Measurements from ENCODE around the gene YES1. TPM values are rescaled to one million over a fixed set of nuclear protein-coding genes. Genes with fewer than 3 reads are reported as not detected.

YES1 gene
- total and polyA plus RNA-seq, 2 of the 8 experiments (the other 6 are each of a cell fraction or from before 2014, with no cell fraction given): 14.8 to 94.3 TPM

GRCh38 chr18:777021-777420 is 35.0 kb downstream of the YES1 start (continued):
- TF ChIP-seq CHD7 (IDR thresholded peaks at IDR 0.05; ENCODE audit: insufficient replicate concordance, low read length): no peak
- TF ChIP-seq GABPA (IDR thresholded peaks at IDR 0.05; ENCODE audit: borderline replicate concordance, insufficient read depth, low read length): no peak
- TF ChIP-seq BRCA1 (IDR thresholded peaks at IDR 0.05; ENCODE audit: low read depth, low read length): no peak
- TF ChIP-seq KDM5A (IDR thresholded peaks at IDR 0.05; ENCODE audit: low read length): no peak
